ENCODE results near the gene BTD.

BTD gene

GRCh38 chr3:15632212-15632580 lies 30.7 kb downstream of the BTD start (continued):
- TF ChIP-seq POU6F1 (CRISPR knock-in tag; IDR thresholded peaks at IDR 0.05; ENCODE audit: borderline replicate concordance, low read depth) (no peak), TCF4 (CRISPR knock-in tag; IDR thresholded peaks at IDR 0.05; ENCODE audit: borderline replicate concordance) (no peak), RARB (CRISPR knock-in tag; IDR thresholded peaks at IDR 0.05) (no peak), BACH2 (CRISPR knock-in tag; IDR thresholded peaks at IDR 0.05; ENCODE audit: borderline replicate concordance) (no peak)

- ATAC-seq, result no peak
- TF ChIP-seq GLIS3 (CRISPR knock-in tag; IDR thresholded peaks at IDR 0.05) (no peak), OSR1 (CRISPR knock-in tag; IDR thresholded peaks at IDR 0.05) (no peak), PATZ1 (CRISPR knock-in tag; IDR thresholded peaks at IDR 0.05; ENCODE audit: borderline replicate concordance) (no peak), ZC3H10 (CRISPR knock-in tag; IDR thresholded peaks at IDR 0.05) (no peak), ISL1 (CRISPR knock-in tag; IDR thresholded peaks at IDR 0.05) (no peak), ZNF8 (CRISPR knock-in tag; IDR thresholded peaks at IDR 0.05) (no peak), ZFP30 (CRISPR knock-in tag; IDR thresholded peaks at IDR 0.05) (no peak), CSDC2 (CRISPR knock-in tag; IDR thresholded peaks at IDR 0.05) (no peak), CSRNP3 (CRISPR knock-in tag; IDR thresholded peaks at IDR 0.05) (no peak), ZFP3 (CRISPR knock-in tag; IDR thresholded peaks at IDR 0.05) (no peak), BACH2 (CRISPR knock-in tag; IDR thresholded peaks at IDR 0.05; ENCODE audit: borderline replicate concordance) (no peak), PPARA (CRISPR knock-in tag; IDR thresholded peaks at IDR 0.05; ENCODE audit: borderline replicate concordance) (no peak), CREB5 (CRISPR knock-in tag; IDR thresholded peaks at IDR 0.05; ENCODE audit: low read depth) (no peak), RARB (CRISPR knock-in tag; IDR thresholded peaks at IDR 0.05) (no peak), ZNF565 (CRISPR knock-in tag; conservative IDR thresholded peaks at IDR 0.05; ENCODE audit: low read depth) (no peak), ESRRG (CRISPR knock-in tag; IDR thresholded peaks at IDR 0.05) (no peak), ZNF70 (CRISPR knock-in tag; IDR thresholded peaks at IDR 0.05) (no peak), TOX (CRISPR knock-in tag; IDR thresholded peaks at IDR 0.05; ENCODE audit: borderline replicate concordance) (no peak), TCF4 (CRISPR knock-in tag; IDR thresholded peaks at IDR 0.05; ENCODE audit: borderline replicate concordance) (no peak), SNAI2 (CRISPR knock-in tag; IDR thresholded peaks at IDR 0.05) (no peak)
Measured at GRCh38 chr3:15633159-15633558, 31.6 kb downstream of the BTD start.

- peak; percentile 1; the same call in 1 of the 3 replicates for ATAC-seq
- TF ChIP-seq ISL1 (CRISPR knock-in tag; IDR thresholded peaks at IDR 0.05) (peak; percentile 35), CREB5 (CRISPR knock-in tag; IDR thresholded peaks at IDR 0.05; ENCODE audit: low read depth) (no peak), ARNTL (CRISPR knock-in tag; IDR thresholded peaks at IDR 0.05; ENCODE audit: borderline replicate concordance, low read depth) (no peak), OSR1 (CRISPR knock-in tag; IDR thresholded peaks at IDR 0.05) (no peak), PPARA (CRISPR knock-in tag; IDR thresholded peaks at IDR 0.05; ENCODE audit: borderline replicate concordance) (no peak)
Measured at GRCh38 chr3:15633766-15634598, 32.4 kb downstream of the BTD start.

Data from SK-N-SH treated with all-trans-retinoic acid at 6 μM for 48 hours (cell line).